HG02973 (cell line): ENCODE results near the gene TENM4.

Experiments
- ATAC-seq: cut with Tn5 transposase; IDR thresholded peaks from one replicate; pipeline ENCODE4 v1.9.1; 2021; ENCODE audit warnings: moderate library complexity; ENCODE audit not compliant: unreplicated experiment

Gene TENM4

DNA sequence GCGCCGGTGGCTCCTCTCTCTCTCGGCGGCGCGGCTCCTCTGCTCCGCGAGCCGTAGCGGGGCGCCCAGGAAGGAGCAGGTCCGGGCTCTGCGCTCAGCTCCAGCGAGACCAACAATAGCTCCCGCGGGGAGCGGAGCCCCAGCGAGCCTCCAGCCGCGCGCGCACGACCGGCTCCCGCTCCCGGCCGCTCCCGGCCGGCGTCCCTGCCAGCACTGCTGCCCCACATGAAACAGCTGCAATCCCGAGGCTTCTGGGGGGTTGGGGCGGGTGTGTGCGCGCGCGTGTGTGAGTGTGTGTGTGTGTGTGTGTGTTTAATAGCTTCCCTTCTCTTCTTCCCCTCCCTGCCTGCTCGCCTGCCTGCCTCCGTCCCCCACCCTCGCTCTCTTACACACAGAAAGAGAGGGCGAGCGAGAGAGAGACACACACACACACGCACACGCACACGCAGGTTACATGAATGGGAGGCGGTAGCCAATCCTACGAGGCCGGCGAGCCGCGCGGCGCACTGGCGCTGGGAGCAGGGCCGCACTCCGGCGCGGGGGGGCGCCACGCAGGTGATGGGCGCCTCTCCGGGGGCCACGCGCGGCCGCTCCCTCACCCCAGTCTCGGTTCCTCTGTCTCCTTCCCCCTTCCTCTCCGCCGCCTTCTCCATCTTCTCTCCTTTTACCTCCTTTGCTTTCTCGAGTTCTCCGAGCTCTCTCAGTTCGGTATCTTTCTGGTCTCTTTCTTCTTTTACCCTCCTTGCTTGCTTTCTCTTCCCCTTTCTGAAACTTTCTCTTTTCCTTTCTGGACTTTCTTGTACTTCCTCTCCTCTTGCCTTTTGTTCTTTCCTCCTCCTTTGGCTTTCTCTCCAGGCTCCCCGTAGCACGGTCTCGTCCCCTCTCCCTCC is at the start of gene TENM4:
Gene TENM4, minus strand, starts transcription at position 460 of the 890 bp plus-strand sequence. CDS start 371,086 bp downstream, outside the sequence.
- ATAC-seq, result no peak

DNA sequence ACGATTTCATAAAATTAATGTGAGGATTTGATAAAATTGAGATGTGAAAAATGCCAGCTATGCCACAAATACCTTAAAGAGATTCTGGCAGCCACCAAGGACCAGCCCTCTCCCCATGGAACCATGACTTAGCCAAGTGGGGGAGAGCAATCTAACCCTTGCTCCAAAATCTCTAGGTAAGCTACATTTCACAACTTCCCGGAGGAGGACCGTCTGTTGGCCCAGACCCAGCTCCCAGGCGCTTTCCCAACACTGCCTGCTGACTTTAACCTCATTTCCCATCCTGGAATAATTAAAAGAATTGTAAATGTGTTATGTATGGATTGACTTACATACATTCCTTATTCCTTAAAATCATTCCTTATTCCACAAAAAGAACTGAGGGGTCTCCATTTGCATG is 47.5 kb upstream of the TENM4 start:
- ATAC-seq, result no peak

DNA sequence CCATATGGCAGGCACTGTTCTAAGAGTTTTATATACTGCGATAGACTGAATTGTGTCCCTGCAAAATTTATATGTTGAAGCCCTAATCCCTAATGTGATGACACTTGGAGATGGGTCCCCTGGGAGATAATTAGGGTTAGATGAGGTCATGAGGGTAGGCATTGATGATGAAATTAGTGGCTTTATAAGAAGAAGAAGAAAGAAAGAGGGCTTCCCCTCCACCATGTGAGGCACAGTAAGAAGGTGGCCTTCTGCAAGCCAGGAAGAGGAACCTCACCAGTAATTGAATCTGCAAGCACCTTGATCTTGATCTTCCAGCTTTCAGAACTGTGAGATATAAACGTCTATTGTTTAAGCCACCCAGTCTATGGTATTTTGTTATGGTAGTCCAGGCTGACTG is 46.6 kb upstream of the TENM4 start:
- no peak for ATAC-seq

DNA sequence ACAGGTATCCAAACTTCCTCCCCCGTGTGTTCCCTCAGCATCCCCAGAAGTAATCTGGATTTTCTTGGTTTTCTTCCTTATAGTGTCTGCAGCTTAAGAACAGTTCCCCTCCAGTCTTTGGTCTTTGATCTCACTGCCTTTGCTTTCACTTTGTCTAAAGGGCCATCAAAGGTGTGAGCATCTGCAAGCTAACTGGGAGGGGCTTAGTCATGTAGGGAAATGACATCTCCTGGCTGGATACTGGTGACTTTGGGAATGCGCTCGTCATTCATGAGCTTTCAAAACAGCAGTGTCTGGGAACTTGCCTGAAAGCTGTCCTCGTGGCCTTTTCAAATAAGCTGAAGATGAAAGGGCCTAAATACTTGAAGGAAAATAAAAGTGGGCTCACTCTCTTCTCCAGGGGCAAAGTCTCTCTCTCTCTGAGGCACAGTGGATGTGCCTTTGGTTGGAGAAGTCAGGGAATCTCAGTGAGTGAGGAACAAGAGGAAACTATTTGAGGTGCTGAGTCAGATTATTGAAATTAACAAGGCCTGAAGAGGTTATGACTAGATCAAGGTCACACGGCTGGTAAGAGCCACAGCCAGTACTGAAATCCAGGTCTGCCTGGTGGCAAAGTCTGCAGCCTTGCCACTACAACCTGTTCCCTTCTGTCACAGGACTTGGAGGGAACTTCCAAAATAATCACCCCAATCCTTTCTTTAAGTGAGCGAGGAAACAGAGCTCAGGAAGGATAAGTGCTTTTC is 45.6 kb upstream of the TENM4 start:
- ATAC-seq, result no peak

DNA sequence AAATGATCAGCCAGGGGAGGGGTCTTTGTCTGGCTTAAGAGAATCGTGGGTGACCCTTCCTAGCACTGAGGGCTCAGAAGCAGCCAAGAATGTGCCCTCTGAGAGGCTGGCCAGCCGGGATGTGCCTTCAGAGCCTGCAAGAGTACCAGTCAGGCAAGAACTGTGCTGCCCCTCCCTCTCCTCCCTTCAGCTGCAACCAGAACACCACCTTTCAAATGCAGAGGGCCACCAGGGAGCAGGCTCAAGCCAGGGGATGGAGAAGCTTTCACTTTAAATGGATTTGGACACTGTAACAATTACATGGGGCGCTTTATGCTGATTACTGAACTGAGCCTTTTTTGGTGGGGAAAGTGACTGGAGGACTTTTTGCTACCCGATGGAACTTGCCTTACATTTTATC is 44.9 kb upstream of the TENM4 start:
- no peak for ATAC-seq

DNA sequence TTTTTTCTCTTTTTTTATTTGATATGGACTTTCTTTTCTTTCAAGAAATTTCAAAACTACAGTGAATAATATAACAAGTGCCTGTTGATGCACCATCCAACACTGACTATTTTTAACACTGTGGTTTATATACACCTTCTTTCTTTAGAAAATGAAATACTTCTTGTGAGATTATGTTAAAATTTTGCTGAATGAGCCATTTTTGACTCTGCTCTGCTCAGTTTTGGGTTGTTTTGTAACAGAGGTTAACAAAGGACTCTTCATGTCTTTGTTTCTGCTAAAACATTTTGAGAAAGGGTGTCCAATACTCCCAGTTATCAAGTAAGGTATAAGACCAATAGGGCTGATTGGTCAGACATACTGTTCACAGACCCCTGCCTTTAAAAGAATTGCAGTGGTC is 44.0 kb upstream of the TENM4 start:
- no peak for ATAC-seq

DNA sequence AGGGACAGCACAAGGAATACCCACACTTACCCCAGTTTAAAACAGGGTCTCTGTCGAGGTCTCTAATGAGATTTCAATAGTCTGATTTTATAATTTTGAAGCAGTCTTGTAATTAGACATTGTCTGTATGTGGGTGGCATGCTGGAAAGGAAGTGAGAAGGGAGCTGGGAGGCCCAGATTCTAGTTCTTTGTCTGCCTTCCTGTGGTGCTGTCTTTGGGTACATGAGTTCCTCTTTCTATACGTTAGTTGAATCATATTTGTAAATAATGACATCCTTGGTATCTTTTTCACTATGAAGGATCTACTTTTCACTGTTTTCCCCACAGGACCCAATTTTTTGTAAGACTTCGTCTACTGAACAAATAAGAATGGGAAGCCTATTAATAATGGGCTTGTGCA is 42.0 kb upstream of the TENM4 start:
- ATAC-seq, result peak; percentile 87

DNA sequence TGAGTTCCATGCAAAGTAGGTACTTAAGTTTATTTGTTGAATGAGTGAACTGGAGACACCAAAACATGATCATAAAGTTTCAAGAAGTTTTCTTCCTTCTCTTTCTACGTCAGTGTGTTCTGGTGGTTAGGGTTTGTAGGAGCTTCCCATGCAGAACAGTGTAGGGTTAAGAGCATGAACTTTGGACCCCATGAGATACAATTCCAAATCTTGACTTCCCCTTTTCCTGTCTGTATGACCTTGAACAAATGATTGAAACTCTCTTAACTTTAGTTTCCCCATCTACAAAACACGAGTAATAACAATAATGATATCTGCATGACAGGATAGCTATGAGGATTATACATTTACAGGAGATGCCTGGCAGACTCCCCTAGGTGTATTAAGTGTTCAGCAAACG is 41.0 kb upstream of the TENM4 start:
- ATAC-seq, result peak; percentile 60

DNA sequence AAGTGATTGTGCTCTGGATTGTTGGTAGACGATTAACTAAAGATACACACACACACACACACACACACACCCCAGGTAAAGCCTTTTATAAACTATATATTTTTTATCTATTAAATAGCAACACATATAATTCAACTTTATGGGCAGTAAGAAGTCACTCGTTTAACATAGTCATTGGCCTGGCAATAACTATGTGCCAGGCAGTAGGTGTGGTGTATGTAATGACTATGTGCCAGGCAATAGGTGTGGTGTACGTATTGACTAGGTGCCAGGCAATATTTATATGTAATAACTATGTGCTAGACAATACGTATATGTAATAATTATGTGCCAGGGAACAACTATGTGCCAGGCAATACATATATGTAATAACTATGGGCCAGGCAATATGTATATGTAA is 40.0 kb upstream of the TENM4 start:
- no peak for ATAC-seq

DNA sequence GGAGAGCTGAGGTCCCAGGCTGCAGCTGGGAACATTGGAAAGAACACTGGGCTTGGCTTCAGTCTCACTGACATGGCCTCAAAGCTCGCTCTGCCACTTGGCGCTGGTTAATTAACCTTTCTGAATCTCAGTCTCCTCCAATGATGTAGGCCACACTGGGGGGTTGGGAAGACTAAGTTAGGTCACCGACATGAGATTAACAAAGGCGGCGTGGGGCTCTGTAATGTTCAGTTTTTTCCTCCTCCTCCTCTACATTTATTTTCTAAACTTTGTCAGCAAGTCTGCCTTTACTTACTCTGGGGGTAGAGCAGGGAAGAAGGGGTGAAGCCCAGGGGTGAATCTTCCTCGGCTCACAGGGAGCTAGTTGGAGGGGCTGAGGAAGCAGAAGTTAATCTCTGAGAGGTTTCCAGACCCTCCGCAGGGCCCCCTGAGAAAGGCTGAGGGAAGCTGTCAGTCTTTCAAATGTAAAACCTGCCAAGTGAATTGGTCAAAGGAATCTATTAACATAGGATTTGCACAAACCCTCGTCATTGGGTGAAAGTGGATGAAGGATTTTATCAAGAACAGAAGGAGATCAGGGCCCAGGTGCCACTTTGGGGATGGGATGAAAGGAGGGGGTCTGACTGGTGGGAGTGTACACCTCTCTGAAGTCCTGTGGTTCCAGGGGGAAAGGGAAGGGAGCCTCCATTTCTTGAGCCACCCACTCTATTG is 32.1 kb upstream of the TENM4 start:
- no peak for ATAC-seq

DNA sequence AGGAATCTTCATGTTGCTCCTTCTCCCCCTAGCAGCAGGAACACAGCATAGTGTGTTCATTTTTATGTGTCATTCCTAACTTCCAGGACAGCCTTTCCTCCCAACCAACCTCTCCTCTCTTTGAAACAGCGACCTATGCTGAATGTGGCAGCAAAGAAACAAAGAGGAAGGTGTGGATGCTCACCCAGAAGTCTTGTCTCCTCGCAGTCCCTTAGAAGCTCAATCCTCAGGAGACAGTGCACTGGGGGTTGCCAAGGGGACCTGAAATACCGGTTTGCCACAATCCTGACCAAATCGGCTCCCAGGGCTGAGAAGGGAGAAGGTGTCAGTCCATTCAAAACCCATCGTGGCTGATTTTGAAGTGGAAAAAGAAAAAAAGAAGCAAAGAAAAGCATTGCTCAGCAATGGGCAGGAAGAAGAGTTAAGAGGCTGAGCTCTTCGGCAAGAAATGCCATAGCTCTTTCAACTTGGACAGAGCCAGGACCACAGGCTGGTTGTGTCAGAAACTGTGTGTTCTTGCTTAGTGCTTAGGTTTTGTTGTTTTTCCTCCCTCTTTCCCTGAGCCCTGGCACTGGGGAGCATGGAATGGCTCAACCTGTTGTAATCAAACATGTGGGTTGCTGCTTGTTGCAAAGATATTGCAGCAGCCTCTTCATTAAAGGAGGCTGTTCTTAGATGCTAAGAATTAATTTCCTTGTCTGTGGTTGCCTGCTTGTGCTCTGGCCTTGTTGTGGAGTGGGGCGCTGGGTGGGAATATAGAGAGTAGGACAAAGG is 30.4 kb upstream of the TENM4 start:
- no peak for ATAC-seq

DNA sequence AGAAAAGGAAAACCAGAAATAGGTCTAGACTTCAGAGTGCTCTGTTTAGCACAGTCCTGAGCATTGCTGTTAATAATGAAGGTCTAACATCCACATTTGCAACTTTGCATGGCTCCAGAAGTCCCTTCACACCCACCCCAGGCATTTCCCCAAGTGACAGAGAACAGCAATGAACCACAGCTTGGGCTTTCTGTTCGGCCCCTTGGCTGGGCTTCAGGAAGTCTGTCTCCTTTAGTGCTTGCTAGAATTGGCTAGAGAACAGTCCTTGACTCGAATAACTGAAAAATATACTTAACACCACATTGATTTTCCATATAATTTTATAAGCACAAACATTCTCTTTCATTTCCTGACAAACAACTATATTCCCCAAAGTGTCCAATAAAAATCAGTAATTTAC is 29.3 kb upstream of the TENM4 start:
- no peak for ATAC-seq

DNA sequence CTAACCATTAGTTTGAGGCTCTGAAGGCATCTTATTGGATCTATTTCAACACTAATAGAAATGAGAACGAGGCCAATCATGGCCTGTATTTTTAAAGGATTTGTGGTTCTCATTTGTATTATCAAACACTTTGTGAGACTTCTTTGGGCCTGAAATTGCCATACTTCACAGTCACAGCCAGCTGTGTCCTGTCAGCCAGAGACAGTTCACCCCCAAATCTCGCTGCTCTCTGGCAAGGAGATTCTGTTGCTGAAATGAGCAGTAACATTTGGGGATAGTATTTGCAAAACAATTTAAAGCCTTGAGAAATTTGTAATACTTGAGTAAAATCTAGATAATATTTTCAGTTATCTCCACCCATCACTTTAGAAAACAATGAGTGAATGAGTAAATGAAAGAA is 26.9 kb upstream of the TENM4 start:
- no peak for ATAC-seq

DNA sequence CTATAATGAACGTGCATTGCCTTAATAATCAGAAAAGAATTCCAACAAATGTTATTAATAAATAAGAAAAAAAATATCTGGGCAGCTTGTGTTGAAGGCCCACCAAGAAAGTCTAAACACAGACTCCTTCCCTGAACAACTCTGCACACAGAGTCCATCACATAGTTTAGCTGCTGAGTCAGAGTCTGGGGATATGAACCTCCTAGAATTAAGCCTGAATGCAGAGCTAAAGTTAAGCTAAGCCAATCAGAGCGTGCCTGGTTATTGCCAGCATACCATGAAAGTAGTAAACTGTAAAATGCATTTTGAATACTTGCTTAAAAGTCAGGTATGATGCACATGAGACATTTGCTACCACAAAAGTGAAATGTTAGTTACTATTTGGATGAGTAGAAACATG is 25.6 kb upstream of the TENM4 start:
- ATAC-seq, result no peak

DNA sequence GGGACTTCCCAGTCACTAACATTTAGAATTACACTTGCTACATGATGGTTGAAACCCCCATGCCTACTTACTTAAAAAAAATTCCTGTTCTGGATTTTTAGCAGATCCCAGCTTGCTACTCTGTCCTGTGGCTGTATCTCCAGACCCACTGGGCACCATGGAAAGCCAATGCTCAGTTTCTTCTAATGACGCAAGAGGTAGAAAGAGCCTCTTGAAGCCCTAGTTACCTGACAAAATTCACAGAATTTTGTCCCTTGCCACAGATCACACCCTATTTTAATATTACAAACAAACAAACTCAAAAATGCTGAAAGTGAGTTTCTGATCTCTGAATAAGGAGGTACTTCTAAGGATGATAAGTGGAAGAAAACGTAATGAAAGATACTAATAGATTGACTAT is 24.3 kb upstream of the TENM4 start:
- ATAC-seq, result no peak

DNA sequence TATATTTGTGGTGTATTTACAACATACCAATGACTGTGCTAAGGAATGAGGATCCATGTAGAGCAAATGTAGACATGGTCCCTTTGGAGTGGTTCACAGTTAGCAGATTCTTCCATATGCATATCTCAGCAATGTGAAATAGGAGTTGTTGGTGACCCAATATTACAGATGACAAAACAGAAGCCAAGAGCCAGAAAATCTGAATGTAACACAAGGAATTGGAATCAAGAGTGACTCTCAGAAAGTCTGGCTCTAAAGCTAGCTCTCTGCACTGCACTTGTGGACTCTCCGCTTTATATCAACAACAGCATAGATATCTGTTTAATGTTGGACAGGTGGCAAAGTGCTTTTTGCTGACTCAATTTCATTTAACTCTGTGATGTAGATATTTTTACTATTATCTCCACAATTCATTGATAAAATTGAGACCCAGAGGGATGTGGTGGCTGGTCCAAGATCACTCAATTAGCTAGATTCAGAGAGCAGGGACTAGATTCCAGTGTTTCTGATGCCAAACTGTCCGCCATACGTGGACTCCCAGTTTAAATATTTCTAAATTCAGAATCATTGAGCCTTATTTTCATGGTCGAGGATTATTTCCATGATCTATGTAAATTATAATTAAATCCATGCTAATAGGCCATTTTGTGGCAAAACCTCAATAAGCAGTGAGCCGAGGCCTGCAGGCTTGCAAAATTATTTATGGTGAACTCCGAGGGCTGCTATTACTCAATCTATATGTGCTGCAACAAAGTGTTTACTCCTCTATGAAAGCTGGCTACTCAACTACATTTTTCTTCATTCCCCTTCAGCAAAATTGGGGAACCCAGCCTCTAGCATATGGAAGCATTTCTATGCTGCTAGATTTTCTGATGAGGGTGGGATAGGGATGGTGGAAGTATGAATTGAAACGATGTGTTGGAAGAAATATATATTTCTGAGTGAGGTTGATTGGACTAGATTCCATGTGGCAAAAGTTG is 21.1 kb upstream of the TENM4 start:
- no peak for ATAC-seq

DNA sequence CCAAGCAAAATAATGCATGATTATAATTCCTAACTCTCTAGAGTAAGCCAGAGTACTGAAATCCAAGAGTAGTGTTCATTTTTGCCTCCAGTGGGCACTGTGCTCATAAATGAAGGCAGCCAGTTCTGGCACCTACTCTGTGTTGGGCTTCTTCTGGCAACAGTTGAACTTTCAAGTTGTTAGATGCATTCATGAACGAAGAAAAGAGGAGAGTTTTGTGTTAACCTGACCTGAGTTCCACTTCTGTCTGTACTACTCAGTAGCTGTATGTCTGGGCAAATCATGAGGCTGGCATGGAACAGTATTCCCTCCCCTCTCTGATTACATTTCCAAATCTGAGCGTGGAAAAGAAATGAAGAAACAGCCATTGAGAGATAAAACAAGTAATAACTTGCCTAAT is 20.3 kb upstream of the TENM4 start:
- ATAC-seq, result peak; percentile 65

DNA sequence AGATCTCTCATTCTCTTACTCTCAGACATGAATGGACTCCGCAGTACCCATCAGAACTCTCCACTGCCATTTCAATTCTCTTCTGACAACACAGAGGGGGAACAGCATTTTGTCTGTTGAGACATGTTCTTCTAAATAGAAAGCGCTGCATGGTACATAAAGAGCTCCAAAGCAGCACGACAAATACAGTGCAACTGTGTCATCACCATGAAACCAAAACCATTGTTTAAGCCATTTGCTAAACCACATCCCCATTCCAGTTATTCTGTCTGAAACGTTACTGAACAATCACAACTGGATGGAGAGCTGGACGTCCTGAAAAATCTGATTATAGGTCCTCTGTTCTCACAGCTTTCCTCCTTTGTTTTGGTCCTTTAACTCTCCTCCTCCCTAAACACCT is 17.9 kb upstream of the TENM4 start:
- no peak for ATAC-seq

DNA sequence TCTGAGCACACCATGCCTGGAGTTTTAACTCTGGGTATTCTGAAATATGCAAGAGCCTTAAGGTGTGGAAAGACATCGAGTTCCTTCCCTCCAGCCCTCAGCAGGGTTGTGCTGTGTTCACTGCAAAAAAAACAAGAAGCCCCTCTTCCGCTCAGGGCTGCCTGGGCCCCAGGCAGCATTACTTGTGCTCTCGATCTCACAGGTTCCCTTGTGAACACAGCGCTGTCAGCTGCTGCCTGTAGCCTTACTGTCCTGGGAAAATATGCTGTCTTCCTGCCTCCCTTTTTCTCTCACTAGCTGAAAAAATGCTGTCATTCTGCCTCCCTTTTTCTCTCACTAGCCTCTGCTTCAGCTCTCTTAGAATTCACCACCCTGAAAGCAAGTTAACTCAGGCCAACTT is 15.7 kb upstream of the TENM4 start:
- no peak for ATAC-seq

DNA sequence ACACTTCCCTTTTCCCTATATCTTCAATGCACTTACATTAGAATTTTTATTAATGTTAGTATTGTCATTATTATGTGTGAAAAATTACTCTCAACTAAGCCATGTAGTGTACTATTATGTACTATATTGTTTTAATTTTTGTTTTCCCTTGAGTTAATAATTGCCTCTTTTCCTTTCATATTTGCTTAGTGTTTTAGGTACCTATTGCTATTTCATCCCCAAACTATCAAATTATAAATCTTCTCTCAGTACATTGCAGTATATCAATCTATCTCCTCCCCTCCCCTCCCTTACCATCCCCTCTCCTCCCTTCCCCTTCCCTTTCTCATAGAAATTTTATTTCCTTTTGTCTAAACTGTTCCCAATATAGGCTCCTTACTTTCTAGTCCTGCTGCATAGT is 12.8 kb upstream of the TENM4 start:
- no peak for ATAC-seq
